Measurements from ENCODE around the gene TSHZ2.

DNA sequence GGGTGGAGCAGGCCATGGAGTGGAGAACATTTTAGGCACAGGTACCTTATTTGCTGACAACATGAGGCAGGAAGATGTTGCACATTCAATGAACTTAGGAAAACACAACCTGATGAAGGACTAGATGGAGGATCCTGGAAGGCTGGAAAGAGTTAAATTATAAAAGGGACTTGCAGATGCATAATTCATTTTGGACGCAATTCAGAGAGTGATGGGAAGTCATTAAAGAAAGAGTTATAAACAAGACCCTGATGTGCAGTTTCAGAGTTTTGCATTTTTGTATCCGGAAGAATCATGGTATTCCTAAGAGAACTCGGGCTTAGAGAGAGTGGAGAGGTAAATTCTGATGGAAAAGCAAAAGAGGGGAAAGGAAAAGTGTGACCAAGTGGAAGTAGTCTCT is 104.5 kb downstream of the TSHZ2 start:
- TF ChIP-seq RAD21 (IDR thresholded peaks at IDR 0.05; ENCODE audit: low read depth): no peak
- TF ChIP-seq, protein P1, sequence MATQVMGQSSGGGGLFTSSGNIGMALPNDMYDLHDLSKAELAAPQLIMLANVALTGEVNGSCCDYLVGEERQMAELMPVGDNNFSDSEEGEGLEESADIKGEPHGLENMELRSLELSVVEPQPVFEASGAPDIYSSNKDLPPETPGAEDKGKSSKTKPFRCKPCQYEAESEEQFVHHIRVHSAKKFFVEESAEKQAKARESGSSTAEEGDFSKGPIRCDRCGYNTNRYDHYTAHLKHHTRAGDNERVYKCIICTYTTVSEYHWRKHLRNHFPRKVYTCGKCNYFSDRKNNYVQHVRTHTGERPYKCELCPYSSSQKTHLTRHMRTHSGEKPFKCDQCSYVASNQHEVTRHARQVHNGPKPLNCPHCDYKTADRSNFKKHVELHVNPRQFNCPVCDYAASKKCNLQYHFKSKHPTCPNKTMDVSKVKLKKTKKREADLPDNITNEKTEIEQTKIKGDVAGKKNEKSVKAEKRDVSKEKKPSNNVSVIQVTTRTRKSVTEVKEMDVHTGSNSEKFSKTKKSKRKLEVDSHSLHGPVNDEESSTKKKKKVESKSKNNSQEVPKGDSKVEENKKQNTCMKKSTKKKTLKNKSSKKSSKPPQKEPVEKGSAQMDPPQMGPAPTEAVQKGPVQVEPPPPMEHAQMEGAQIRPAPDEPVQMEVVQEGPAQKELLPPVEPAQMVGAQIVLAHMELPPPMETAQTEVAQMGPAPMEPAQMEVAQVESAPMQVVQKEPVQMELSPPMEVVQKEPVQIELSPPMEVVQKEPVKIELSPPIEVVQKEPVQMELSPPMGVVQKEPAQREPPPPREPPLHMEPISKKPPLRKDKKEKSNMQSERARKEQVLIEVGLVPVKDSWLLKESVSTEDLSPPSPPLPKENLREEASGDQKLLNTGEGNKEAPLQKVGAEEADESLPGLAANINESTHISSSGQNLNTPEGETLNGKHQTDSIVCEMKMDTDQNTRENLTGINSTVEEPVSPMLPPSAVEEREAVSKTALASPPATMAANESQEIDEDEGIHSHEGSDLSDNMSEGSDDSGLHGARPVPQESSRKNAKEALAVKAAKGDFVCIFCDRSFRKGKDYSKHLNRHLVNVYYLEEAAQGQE (IDR thresholded peaks at IDR 0.05; ENCODE audit: low read depth): no peak
- TF ChIP-seq ZBTB7A (IDR thresholded peaks at IDR 0.05; ENCODE audit: low read depth): no peak

All from Ishikawa (cell line).